GM12874 (cell line): Measurements from ENCODE around the gene FAM174C.

Experiments
- TF ChIP-seq, protein P1 (sequence below): IDR thresholded peaks from 2 replicates; pipeline ENCODE4 v1.5.1; 2011; ENCODE audit warnings: low read depth, mild to moderate bottlenecking, control low read depth, low read length, moderate library complexity; ENCODE audit not compliant: insufficient read depth

The FAM174C gene

DNA sequence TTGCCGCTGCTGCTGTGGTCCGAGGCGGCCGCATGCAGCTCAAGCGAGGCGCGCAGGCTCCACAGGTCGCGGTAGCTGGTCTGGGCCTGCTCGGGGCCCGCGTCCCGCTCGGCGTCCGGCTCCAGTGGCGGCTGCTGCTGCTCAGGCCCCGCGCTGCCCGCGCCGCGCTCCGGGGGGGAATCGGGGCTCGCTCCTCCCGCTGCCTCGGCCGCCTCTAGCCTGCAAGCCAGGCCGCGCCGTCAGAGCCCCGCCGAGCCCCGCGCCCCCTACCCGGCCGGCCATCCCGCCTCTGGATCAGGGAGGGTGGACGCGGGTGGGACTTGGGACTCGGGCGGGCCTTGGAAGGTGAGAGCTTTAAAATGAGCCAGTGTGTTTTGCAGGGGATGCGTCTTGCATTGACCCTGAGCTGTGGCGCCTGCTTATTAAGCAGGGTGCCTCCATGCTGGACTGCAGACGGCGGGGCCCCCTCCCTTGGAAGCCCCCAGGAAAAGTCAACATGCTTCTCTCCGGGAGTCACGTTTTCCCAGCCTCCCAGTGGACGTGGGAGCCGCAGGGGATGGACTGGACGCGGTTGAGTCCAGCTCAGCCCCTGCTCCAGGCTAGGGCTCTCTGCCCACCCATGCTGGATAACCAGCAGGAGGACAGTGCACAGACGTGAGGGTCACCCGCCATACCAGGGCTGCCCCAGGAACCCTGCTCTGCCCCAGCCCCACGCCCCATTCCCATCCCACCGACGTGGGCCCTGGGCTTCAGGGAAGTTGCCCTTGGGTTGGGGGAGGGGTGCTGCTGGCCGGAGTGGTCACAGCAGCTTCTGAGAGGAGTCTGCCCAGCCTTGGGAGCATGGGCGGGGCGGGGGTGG, 45.2 kb upstream of the FAM174C start:
- TF ChIP-seq, protein P1, sequence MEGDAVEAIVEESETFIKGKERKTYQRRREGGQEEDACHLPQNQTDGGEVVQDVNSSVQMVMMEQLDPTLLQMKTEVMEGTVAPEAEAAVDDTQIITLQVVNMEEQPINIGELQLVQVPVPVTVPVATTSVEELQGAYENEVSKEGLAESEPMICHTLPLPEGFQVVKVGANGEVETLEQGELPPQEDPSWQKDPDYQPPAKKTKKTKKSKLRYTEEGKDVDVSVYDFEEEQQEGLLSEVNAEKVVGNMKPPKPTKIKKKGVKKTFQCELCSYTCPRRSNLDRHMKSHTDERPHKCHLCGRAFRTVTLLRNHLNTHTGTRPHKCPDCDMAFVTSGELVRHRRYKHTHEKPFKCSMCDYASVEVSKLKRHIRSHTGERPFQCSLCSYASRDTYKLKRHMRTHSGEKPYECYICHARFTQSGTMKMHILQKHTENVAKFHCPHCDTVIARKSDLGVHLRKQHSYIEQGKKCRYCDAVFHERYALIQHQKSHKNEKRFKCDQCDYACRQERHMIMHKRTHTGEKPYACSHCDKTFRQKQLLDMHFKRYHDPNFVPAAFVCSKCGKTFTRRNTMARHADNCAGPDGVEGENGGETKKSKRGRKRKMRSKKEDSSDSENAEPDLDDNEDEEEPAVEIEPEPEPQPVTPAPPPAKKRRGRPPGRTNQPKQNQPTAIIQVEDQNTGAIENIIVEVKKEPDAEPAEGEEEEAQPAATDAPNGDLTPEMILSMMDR: no peak

DNA sequence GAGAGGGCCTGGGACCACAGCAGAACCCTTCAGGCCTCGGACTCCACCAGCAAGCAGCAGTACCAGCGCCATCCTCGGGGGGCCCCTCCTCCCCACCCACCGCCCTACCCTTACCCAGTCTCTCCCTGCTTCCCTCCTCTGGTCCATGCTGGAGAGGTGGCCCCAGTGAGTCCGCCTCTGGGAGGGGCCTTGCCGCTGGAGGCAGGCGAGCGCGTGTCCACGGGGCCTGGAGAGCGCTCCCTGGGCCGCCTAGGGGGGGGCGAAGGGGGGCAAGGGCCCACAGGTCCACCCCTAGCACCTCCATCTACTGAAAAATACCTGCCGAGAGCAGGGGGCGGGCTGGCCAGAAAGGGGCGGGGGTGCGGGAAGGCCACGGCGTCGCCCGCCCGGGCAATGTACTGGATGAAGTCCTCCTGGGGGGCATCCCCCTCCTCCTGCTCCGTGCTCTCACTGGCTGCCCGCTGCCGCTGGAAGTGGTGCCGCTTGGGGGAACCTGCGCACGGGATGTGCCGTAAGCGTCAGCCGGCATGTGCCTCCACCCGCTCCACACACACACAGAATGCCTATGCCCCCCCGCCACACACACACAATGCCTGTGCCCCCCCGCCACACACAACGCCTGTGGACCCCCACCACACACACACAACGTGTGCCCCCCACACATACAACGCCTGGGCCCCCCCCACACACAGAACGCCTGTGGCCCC, 44.4 kb upstream of the FAM174C start:
- TF ChIP-seq, protein P1: 0 out of 2 replicates have a peak, but pooled peaks have one; percentile 19

DNA sequence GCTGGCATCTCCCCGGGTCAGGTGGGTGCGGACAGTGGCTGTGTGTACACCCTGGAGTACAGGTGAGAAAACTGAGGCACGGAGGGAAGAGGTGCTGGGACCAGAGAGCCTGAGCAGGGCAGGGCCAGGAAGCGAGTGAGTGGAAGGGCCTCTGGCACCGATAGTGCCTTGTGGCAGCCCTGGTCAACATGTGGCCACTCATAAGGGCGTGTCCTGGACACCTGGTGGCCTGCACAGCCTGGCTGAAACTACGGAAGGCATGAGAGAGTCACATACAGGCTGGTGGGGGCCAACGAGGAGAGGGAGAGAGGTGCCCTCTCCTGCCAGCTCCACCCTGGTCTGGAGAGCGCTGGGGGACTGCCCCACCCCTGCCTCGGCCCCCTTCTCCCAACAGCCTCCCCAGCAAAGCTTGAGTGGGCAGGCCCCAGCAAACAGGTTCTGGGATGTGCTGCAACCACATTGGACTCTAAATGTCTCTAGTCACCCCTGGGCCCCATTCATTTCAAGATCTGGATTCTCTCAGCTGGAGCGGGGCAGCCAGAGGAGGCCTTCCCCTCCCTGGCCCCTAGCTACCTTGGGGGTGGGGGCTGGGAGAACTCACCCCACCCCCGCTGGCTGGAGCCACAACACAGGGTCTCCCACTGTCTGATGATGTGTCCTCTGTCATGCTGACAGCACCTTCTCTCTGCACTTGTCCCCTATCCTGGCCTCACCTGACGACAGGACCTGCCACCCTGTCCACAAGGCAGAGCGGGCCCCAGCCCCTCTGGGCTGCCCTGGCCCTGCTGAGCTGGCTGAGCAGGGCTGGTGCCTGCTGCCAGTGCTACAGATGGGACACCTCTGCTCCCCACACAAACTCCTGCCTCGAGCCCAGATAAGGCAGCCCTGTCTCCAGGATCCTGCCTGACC, 43.3 kb upstream of the FAM174C start:
- TF ChIP-seq, protein P1: no peak

DNA sequence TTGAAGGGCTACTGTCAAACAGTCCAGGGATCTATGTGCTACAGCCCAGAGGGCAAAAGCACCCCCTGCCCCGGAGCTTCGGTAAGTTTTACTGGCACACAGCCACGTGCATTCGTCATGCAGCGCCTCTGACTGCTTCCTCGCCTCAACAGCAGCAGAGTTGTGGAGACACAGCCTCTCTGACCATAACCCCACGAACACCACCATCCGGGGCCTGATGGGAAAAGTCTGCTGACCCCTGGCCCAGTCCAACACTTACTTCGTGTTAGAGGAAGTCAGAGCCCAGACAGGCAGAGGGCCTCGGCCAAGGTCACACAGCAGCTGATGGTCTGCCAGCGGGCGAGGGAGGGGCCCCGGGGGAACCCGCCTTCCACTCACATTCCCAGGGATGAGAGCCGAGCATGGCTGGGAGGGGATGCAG, 42.7 kb upstream of the FAM174C start:
- TF ChIP-seq, protein P1: no peak

DNA sequence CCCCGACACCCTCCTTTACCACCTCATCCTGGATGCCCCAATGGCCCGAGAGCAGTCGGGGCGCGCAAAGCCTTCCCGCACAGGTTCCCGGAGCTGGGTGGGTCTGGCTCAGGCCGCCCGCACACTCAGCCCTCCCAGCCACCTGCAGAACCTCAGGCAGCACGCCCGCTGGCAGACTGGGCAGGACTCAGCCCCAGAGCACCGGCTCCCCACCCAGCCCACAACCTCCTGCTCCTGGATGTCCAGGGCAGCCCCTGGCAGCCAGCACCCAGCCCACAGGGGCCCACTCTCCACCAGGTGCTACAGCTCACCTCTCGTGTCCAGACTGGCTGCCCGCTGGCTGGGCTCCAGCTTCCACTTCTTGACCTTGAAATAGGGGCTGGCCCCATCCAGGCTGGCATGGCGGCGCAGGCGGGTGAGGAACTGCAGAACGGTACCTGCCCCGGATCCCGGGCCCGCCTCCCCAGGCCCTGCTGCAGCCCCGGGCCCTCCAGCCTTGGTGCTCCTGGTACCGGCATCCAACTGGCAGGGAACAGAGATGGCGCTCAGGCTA, 42.1 kb upstream of the FAM174C start:
- TF ChIP-seq, protein P1: no peak

DNA sequence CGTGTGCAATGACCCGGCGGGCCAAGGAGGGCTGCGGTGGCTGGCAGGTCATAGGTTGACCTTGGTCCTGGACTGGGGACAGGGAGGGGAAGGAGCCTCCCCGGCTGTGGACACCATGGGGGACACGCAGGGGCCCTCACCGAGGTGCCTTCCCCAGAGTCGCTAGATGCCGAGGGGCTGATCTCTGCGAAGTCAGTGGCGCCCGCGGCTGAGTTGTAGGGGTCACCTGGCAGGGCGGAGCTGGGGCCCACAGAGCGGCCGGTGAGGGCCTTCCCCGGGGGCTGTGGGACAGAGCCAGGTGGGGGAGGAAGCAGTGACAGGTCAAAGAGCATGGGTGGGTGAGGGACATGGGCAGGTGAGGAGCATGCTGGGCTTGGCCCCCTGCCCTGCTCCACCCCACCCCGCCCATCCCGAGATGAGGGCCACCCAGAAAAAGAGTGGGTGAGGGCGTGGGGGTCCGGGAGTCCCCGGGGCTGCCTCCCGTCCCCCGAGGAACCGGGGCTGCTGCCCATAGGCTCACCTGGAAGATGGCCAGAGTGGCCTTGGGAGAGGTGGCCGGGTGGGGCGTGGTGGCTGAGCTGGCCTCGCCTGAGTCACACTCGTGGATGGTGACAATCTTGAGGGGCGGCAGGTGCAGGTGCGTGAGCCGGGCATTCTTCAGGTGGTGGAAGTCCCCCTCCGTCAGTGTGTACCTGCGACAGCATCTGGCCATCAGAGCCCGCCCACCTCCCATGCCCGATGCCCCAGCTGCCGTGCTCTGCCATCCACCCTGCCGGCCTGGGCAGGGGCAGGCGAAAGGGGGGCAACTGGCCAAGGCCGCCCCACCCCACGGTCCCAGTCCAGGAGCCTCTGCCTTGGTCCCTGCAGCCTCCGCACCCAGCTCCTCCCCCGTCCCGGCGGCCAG, 41.0 kb upstream of the FAM174C start:
- TF ChIP-seq, protein P1: no peak
